HUDEP-2 (cell line): ENCODE data around the gene ZFP64.

ENCODE experiments used
- DNase-seq, 76 experiments: peaks; one replicate each; lab custom pipeline; 2025; ENCODE audit not compliant: unreplicated experiment in 76 of 76; lab: John Stamatoyannopoulos, UW

The ZFP64 gene

DNA sequence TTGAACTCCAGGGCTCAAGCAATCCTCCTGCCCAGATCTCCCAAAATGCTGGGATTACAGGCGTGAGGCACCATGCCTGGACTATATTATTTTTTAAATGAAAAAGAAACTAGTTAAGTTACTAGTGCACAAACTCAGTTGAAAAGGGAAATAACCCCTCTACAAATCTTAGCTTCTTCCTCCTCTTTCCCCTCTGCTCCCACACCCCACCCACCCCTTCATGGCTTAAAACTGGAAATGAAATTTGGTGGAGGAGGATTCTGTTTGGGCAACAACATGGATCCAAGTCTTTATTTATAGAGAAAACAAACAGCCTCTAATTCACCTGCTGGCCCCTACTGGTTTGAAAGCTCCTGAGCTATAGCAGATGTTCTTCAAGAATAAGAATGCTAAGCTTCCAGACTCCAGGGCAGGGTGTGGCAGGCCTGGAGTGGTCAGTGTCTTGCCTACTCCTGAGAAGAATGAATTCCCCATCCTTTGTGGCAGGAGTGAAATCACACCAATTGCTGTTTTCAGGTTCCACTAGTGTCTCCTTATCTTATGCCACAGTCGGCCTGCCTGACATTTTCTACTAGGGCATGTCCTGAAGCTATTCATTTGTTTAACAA is 73.5 kb downstream of the ZFP64 start:
- no peak for DNase-seq

DNA sequence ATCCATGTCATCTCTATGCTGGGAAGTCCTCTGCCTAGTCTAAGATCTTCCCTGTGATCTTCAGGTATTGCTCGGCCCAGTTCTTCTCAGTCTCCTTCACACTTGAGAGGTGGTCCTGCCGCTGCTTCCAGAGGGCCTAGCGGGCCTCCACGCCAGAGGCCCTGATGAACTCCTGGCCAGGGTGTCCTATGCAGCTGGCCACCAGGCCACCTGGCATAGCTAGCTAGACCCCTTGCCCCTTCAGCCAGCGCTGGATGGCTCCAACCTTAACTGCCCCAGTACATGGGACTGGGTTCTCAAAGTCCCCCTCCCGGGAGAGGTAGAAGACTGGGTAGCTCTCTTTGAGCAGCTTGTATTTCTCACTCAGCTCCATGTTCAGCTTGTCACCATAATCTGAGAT is 81.1 kb downstream of the ZFP64 start:
- no peak for DNase-seq

DNA sequence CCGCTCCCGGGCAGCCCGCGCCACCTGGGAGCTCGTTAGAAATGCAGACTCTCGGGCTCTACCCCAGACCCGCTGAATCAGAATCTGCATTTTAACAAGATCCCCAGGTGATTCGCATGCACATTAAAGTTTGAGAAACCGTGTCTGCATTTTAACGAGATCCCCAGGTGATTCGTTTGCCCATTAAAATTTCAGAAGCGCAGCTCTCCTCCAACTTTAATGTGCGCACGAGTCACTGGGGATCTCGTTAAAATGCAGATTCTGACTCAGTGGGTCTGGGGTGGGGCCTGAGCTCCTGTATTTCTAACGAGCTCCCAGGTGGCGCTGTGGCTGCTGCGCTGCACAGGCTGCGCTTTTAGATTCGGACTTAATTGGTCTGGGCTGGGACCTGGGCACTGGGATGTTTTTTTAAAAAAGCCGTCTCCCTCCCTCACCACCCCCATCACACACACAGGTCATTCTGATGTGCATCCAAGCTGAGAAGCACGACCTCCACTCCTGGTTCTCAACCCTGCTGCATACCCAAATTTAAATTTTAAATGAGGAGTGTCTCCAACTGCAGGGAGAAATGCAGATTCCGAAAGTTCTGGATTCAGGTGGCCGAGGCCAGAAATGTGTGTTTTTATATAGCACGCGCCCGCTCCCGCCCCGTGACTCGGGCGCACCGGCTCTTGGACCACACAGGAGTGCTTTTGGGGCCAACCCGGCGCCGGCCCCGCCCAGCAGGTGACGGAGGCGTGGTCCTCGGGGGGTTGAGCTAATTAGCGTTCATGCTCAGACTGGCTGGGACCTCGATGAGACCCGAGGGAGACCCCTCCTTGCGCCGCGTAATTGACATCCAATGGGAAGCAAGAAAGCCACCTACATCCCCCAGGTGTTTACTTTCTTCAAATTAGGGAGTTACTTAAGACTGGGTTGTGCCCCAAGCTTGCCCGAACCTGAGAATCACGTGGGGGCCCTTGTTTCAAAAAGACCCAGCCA is 85.8 kb downstream of the ZFP64 start:
- DNase-seq = peak in 3 of 76 experiments; percentile 1 to 12 (median 8)

GRCh38 chr20:52104546-52105441 is 86.8 kb downstream of the ZFP64 start:
- no peak for DNase-seq

GRCh38 chr20:52103913-52104545 is 87.5 kb downstream of the ZFP64 start:
- no peak for DNase-seq

- no peak for DNase-seq
Measured at GRCh38 chr20:52103335-52103912, 88.2 kb downstream of the ZFP64 start.

GRCh38 chr20:52102559-52102958 is 89.0 kb downstream of the ZFP64 start:
- no peak for DNase-seq

GRCh38 chr20:52102126-52102525 is 89.5 kb downstream of the ZFP64 start:
- DNase-seq = no peak
